ENCODE measurements around the gene RALB. TPM values are rescaled to one million over a fixed set of nuclear protein-coding genes. Genes with fewer than 3 reads are reported as not detected.

RALB gene
- total RNA-seq, 4 donors from 2014 or later, result 35.5 to 56.6 (median 53.4) TPM

- Histone ChIP-seq H3K27me3 (no peaks in the 10 kb centered on the region), H3K27ac (no peak overlapping the region), H3K9me3 (no peaks in the 10 kb centered on the region), H3K4me1 (peaks cover 0 to 24% (median 0%) of the 10 kb centered on the region in 3 donors), H3K36me3 (no peaks in the 10 kb centered on the region), H3K4me3 (no peak overlapping the region)
- ATAC-seq, result no peak
- WGBS, 2 donors (ENCODE audit: low coverage in 1 of 2), result 88 to 91% methylated on average over 8 to 10 of the region's 10 CpGs
- TF ChIP-seq POLR2A (IDR thresholded peaks at IDR 0.05) (no peak), POLR2AphosphoS5 (IDR thresholded peaks at IDR 0.05) (no peak), CTCF (IDR thresholded peaks at IDR 0.05) (no peak), EP300 (IDR thresholded peaks at IDR 0.05) (no peak)
These were observed 23.3 kb upstream of the RALB start for GRCh38 chr2:120229341-120229740.

GRCh38 chr2:120230515-120231471 is 21.9 kb upstream of the RALB start:
- Histone ChIP-seq H3K36me3 (no peaks in the 10 kb centered on the region), H3K27me3 (no peaks in the 10 kb centered on the region), H3K9me3 (no peaks in the 10 kb centered on the region), H3K4me3 (no peak overlapping the region), H3K4me1 (peaks cover 0 to 21% (median 0%) of the 10 kb centered on the region in 3 donors), H3K27ac (no peak overlapping the region)
- TF ChIP-seq POLR2AphosphoS5 (IDR thresholded peaks at IDR 0.05) (no peak), EP300 (IDR thresholded peaks at IDR 0.05) (no peak), CTCF (IDR thresholded peaks at IDR 0.05) (no peak), POLR2A (IDR thresholded peaks at IDR 0.05) (no peak)
- no peak for ATAC-seq
- 54 to 91% methylated on average over 5 to 6 of the region's 17 CpGs for WGBS, 2 donors (ENCODE audit: low coverage in 1 of 2)

GRCh38 chr2:120231564-120231973 is 21.1 kb upstream of the RALB start:
- Histone ChIP-seq H3K27ac (peak overlapping the region in 3 of 4 donors; percentile 33 to 61 (median 51)), H3K4me1 (peaks cover 0 to 21% (median 0%) of the 10 kb centered on the region in 3 donors), H3K9me3 (no peaks in the 10 kb centered on the region), H3K27me3 (no peaks in the 10 kb centered on the region), H3K36me3 (no peaks in the 10 kb centered on the region), H3K4me3 (peak overlapping the region in 1 of 2 donors; percentile 46)
- 100% methylated on average over 2 of the region's 4 CpGs for WGBS, 2 donors (ENCODE audit: low coverage in 1 of 2)
- TF ChIP-seq CTCF (IDR thresholded peaks at IDR 0.05), result no peak
- no peak for TF ChIP-seq EP300 (IDR thresholded peaks at IDR 0.05)
- no peak for TF ChIP-seq POLR2AphosphoS5 (IDR thresholded peaks at IDR 0.05)
- TF ChIP-seq POLR2A (IDR thresholded peaks at IDR 0.05), result no peak
- no peak for ATAC-seq

- Histone ChIP-seq H3K4me1 (peaks cover 0 to 21% (median 0%) of the 10 kb centered on the region in 3 donors), H3K4me3 (peak overlapping the region; percentile 34 to 46), H3K36me3 (no peaks in the 10 kb centered on the region), H3K27me3 (no peaks in the 10 kb centered on the region), H3K27ac (peak overlapping the region in 3 of 4 donors; percentile 33 to 61 (median 51)), H3K9me3 (no peaks in the 10 kb centered on the region)
- ATAC-seq, result peak; percentile 61
- no peak for TF ChIP-seq EP300 (IDR thresholded peaks at IDR 0.05)
- TF ChIP-seq POLR2AphosphoS5 (IDR thresholded peaks at IDR 0.05), result peak; percentile 23
- TF ChIP-seq CTCF (IDR thresholded peaks at IDR 0.05), result no peak
- TF ChIP-seq POLR2A (IDR thresholded peaks at IDR 0.05), result no peak
- WGBS, 2 donors (ENCODE audit: low coverage in 1 of 2), result 47 to 55% methylated on average over 6 to 10 of the region's 15 CpGs
These were observed 20.5 kb upstream of the RALB start for GRCh38 chr2:120231974-120232635.
